Suprapubic skin (tissue), 4 donors: Measurements from ENCODE around the gene MIB2.

Experiments
- CTCF ChIP-seq, 2 donors: fragments of 200-600 bp in 1 of 2; fragments of 450-650 bp in 1 of 2; sonication (generic) in 1 of 2; IDR thresholded peaks; one replicate each; pipeline ENCODE4 v1.5.1; 2016 to 2019; ENCODE audit warnings: antibody characterized with exemption in 2 of 2, mild to moderate bottlenecking in 1 of 2, moderate library complexity in 1 of 2
- POLR2A ChIP-seq, 2 donors: fragments of 450-650 bp; IDR thresholded peaks; one replicate each; pipeline ENCODE4 v1.6.1; 2017; ENCODE audit warnings: antibody characterized with exemption in 2 of 2, mild to moderate bottlenecking in 2 of 2, moderate library complexity in 2 of 2
- POLR2AphosphoS5 ChIP-seq, 3 donors: sonication (generic); formaldehyde crosslinking; IDR thresholded peaks; one replicate each; pipeline ENCODE4 v1.6.1; 2017; ENCODE audit warnings: antibody characterized with exemption in 3 of 3

GRCh38 chr1:1583347-1584010 is 31.8 kb upstream of the MIB2 start:
- TF ChIP-seq CTCF (IDR thresholded peaks at IDR 0.05): no peak
- no peak for TF ChIP-seq POLR2A (IDR thresholded peaks at IDR 0.05)
- no peak for TF ChIP-seq POLR2AphosphoS5 (IDR thresholded peaks at IDR 0.05)
